Measurements from ENCODE around the gene TRIP13.

TRIP13 gene

DNA sequence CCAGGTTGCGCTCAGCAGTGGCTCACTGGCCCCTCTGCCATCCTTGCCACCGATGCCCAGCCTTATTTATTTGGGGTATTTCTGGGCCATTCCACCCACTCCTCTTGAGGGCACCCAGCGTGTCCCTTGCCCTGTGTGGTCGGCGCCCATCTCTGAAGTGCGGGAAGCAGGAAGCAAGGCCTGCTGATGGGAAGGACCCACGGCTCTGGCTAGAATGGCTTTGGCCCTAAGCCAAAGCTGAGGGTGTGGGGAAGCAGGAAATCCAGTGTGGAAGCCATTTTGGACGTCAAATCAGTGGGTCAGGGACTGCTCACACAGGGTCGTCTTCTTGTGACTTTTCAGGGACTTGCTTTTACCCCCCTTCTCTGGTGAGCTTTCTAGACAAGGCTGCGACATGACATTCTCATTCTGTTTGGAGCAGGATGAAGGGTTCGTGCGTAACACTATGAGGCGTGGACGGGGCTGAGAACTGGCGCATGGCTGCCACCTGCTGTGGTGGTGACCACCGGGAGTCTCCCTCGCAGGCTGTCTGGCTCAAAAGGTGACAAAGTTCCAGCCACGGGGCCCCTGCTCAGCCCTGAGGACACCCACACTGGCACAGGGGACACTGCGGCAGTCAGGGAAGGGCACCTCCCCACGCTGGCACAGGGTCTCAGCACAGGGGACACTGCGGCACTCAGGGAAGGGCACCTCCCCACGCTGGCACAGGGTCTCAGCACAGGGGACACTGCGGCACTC lies 65.2 kb downstream of the TRIP13 start:
- DNase-seq: no peak

DNA sequence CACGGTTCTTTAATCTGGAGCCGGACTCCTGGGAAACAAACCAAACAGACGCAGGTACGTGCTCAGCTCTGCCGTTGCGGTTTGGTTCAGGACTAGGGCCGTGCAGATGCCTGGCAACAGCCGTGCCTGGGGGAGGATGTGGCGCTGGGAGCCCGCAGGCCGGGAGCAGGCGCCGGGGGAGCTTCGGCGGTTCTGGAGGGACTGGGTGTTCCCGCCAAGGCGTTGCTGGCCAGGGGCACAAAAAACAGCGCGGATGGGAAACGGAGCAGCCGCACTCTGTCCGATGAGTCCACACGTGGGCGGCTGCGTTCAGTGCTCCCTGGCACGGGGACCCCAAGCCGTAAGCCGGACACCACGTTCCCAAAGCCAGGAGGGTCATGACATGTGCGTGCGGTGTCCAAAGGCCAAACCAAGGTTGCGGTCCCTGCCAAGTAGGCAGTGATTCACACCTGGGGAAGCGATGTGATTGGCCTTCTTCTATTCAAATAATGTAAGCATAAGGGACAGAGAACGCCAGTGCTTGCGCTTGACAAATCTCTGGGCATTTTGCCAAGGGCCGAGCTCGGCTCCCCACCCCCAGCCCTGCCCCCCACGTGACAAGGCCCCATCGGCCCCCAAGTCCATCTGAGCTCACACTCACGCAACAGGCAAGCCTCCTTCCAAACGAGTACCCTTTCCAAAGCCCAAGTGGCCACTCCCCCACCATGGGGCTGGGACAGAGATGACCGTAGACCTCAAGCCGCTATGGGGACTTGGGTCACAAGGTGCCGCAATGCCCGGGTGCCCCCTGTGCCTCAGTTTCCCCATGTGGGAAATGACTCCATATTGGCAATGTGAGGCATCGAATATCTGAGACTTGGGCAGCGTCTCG lies 66.3 kb downstream of the TRIP13 start:
- DNase-seq: no peak

- no peak for DNase-seq
Measured at GRCh38 chr5:959581-960531, 67.2 kb downstream of the TRIP13 start.

- DNase-seq: no peak
Measured at GRCh38 chr5:960551-960950, 67.9 kb downstream of the TRIP13 start.

DNA sequence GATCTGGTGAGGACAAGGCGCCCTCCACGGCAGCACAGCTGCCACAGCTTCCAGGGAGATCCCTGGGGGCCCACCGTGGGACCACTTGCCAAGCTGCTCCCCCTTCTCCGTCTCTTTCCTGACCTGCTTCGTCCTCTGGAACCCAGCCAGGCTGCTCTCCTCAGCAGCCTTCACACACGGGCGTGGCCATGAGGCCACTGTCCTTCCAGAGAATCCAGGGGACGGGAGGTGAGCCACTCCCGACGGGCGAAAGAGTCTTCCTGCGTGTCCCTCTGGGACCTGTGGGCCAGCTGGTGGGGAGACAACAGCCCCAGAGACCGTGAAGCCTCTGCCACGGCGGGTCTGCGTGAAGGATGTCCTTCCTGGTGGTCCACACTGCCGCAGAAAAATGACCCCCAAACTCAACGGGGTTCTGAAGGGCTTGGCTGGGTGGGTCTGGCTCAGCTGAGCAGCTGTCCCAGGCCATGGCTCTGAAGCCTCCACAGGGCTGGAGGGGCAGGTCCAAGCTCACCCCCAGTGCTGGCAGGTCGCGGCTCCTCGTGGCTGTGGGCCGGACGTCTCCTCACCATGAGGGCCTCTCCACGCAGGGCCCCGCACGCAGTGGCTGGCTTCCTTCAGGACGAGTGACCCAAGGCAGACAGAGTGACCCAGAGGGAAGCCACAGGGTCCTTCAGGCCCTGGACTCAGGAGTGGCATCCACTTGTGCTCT lies 68.5 kb downstream of the TRIP13 start:
- no peak for DNase-seq

DNA sequence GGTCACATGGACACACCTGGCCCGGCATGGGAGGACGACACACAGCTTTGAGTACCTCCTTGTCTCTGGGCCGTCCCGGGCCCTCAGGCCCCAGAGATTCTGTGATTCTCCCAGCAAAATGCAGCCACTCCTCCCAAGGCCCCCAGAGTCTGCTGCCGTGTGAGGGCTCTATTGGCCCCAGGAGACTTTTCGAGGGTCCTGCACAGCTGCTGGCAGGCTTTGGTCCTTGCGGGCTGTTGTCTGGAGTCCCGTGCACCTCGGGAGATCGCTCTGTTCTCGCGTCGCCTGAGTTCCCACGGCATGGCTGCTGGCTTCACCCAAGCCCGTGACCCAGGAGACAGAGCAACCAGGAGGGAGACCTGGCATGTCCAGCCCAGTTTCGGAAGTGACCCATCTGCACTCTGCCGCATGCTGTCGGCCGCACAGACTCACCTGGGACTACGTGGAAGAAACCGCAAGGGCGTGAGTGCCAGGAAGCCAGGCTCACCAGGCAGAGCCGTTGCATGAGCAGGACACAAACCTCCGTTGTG lies 69.1 kb downstream of the TRIP13 start:
- no peak for DNase-seq

DNA sequence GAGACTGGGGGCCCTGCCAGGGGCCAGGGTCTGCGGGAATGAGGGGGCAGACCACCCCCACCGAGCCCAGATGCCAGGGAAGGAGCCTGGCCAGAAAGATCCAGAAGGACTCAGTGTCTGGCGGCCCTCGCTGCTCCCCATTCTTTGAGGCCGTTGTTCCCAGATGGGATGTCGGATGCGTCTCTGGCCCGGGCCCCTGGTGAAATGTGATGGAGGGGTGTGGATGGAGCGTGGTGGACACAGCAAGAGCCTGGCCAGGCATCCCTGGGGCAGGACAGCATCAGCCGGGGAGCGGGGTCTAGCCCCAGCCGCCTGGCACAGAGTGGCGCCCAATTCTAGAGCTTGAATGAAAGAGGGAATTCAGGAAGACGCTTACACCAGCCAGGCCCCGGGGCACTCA lies 69.7 kb downstream of the TRIP13 start:
- DNase-seq: no peak

DNA sequence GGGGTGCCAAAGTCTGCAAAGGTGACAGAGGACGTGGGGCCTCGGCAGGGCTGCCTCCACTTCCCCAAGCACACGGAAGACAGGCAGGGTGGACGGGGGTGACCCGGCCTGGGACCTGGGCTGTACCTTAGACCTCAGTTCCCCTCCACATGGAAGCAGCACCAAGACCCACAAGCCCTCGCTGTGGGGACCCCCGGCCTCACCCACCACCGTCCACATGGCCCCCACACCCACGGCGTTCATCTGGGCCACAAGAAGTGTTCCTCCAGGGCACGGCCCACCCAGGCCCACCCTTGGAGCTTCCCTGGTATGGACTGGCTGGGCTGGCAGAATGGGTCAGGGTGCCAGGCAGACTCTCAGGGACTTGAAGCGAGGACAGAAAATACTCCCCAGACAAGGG lies 70.1 kb downstream of the TRIP13 start:
- DNase-seq: no peak

DNA sequence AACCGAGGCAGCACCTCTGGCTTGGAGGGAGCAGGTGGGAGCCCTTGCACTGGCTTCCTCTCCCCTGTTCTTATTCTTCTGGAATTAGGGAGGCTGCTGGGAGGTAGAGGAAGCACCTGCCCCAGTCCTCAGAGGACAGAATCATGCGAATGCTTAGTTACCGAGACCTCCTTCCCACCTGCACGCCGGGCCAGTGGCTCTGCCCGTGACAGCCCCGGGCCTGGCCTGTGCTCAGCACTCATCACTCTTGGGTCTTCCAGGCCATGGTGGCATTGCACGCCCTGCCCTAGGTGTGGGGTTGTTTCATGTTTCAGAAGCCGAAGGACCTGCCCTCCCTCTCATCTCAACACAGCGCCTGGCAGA lies 70.6 kb downstream of the TRIP13 start:
- no peak for DNase-seq

DNA sequence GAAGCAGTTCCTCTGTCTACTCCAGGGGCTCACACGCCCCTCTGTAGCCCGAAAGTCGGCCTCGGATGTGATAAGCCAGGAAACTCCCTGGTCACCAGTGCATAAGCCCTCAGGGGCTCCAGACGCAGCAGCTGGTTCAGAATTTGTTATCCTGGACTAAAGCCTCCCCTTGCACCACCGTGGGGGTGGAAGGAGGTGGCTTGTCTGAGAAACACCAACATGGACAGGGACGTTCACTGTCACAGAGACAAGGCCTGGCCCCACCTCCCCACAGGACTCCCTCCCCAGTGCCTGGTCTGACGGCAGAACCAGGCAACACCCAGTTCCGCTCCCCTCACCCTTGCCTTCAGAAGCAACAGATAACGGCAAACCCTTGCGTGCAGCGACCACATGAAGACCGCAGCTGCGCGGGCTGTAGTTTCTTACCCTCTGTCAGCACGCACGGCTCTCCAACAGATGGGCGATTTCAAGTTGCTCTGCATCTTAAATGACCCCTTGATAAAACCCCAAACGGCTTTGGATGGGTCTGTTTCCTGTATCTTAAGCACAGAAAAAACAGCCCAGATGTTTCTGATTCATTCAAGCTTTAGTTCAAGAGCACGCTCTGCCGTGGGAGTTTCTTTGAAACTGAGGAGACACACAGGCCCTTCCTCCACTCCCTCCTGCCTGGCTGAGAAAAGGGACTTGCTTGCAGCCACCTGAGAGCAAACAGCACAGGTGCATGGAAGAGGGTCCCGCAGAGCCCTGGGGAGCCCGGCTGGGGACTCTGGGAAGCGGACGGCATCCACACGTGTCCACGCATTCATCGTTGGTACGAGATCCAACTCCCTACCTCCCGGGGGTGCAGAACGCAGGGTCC lies 71.2 kb downstream of the TRIP13 start:
- no peak for DNase-seq

GRCh38 chr5:964821-965220 lies 72.1 kb downstream of the TRIP13 start:
- no peak for DNase-seq

- DNase-seq: no peak
Measured at GRCh38 chr5:965604-966344, 73.1 kb downstream of the TRIP13 start.

GRCh38 chr5:966345-966710 lies 73.6 kb downstream of the TRIP13 start:
- no peak for DNase-seq

- DNase-seq: no peak
Measured at GRCh38 chr5:966941-967340, 74.3 kb downstream of the TRIP13 start.

Measured in NCI-H82 (cell line).